Stimulated activated CD4-positive, alpha-beta T cell treated with anti-CD3 and anti-CD28 coated beads, Interleukin-12 subunit alpha, Interleukin-12 subunit beta, amount 100 ng/mL, for 24 hours (primary cell): ENCODE results near the gene ZBTB46.

Source experiments
- DNase-seq, 2 experiments: peaks; one replicate each; pipeline ENCODE4 v3.0.0-alpha.2; 2020; ENCODE audit warnings: low read depth in 2 of 2

The ZBTB46 gene

GRCh38 chr20:63706852-63707557 lies 124.1 kb downstream of the ZBTB46 start:
- peak in 1 of 2 experiments; percentile 49 for DNase-seq

GRCh38 chr20:63706027-63706695 lies 124.9 kb downstream of the ZBTB46 start:
- DNase-seq = no peak

GRCh38 chr20:63705232-63706026 lies 125.6 kb downstream of the ZBTB46 start:
- no peak for DNase-seq

- no peak for DNase-seq
Observed at GRCh38 chr20:63704749-63705117, 126.3 kb downstream of the ZBTB46 start.

DNA sequence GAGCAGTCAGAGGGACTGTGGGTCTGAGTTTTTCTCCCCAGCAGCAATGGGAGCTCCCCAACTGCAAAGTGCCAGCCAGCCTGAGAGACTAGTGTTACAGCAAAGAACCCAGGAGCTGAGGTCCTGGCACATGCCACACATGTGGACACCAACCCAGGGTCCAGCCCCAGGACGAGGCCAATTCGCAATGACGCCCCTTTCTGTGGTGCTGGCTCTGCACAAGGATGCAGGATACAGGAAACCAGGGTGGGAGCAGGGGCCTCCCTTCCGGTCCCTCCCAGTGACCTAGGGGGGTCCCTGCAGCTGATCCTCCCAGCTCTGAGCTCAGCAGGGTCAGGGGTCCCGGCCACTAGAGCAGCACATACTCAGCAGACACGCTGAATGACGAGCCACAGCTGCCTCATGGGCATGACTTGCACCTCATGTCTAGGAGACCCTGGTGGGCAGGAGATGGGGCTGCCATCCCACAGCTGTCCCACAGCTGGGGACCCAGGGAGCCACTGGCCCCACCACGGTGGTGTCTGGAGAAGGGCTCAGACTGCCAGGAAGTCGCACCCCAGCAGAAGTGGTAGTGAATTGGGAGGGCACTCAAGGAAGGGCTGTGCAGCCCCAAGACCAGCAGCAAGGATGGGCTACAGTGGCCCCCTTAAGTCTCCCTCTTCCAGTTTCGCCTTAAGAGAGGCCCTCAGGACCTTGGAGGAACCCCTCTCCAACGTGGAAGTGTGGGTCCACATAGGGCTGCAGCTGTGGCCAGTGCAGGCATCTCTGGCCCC lies 126.9 kb downstream of the ZBTB46 start:
- no peak for DNase-seq

GRCh38 chr20:63703471-63703975 lies 127.5 kb downstream of the ZBTB46 start:
- DNase-seq = no peak

GRCh38 chr20:63702751-63703470 lies 128.2 kb downstream of the ZBTB46 start:
- DNase-seq = no peak

GRCh38 chr20:63702036-63702665 lies 128.9 kb downstream of the ZBTB46 start:
- no peak for DNase-seq

- no peak for DNase-seq
Observed at GRCh38 chr20:63701329-63702035, 129.6 kb downstream of the ZBTB46 start.

GRCh38 chr20:63701051-63701328 lies 130.1 kb downstream of the ZBTB46 start:
- no peak for DNase-seq

GRCh38 chr20:63700199-63701050 lies 130.6 kb downstream of the ZBTB46 start:
- DNase-seq = no peak

DNA sequence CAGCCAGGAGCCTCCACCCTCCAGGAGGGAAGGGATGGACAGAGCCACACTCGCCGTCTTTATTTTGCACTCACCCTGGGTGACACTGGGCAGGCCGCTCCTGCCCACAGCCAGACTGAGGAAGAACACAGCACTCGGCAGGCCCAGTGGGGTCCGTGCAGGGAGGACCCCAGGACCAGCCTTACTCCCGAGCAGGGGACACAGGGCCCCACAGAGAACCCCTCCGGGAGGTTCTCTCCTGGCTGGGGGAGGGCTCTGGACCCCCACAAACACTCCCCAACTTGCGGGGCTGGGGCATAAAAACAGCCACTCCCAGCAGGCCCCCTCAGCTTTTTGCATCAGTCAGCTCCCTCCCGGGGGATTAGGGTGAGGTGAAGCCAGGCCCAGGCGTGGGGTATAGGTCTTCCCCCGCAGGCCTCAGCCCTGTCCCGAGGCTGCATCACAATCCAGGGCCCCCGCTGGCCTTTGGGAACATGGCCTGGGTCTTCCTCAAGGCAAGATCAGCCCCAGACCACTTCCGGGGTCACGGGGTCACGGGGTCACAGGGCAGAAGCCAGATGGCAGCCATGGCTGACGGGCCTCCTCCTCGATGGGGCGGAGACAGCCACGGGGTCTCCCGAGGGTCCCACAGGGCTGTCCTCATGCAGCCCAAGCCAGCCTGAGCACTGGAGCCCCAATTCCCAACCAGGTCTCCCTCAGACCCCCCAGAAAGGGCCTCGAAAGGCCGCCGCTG lies 131.4 kb downstream of the ZBTB46 start:
- DNase-seq = no peak

- DNase-seq = peak in 1 of 2 experiments; percentile 61
Observed at GRCh38 chr20:63698739-63699465, 132.2 kb downstream of the ZBTB46 start.

- DNase-seq = no peak
Observed at GRCh38 chr20:63697868-63698545, 133.1 kb downstream of the ZBTB46 start.

- DNase-seq = no peak
Observed at GRCh38 chr20:63697357-63697867, 133.7 kb downstream of the ZBTB46 start.

DNA sequence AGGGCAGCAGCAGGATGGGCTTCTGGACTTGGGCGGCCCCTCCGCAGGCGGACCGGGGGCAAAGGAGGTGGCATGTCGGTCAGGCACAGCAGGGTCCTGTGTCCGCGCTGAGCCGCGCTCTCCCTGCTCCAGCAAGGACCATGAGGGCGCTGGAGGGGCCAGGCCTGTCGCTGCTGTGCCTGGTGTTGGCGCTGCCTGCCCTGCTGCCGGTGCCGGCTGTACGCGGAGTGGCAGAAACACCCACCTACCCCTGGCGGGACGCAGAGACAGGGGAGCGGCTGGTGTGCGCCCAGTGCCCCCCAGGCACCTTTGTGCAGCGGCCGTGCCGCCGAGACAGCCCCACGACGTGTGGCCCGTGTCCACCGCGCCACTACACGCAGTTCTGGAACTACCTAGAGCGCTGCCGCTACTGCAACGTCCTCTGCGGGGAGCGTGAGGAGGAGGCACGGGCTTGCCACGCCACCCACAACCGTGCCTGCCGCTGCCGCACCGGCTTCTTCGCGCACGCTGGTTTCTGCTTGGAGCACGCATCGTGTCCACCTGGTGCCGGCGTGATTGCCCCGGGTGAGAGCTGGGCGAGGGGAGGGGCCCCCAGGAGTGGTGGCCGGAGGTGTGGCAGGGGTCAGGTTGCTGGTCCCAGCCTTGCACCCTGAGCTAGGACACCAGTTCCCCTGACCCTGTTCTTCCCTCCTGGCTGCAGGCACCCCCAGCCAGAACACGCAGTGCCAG lies 134.3 kb downstream of the ZBTB46 start, which contains the start of gene TNFRSF6B:
TSS of gene TNFRSF6B (plus strand) at position 25 of the 729 bp plus-strand sequence. CDS start at position 141, 116 bp downstream.
- no peak for DNase-seq
